Measurements from ENCODE around the gene TNRC6C.

DNA sequence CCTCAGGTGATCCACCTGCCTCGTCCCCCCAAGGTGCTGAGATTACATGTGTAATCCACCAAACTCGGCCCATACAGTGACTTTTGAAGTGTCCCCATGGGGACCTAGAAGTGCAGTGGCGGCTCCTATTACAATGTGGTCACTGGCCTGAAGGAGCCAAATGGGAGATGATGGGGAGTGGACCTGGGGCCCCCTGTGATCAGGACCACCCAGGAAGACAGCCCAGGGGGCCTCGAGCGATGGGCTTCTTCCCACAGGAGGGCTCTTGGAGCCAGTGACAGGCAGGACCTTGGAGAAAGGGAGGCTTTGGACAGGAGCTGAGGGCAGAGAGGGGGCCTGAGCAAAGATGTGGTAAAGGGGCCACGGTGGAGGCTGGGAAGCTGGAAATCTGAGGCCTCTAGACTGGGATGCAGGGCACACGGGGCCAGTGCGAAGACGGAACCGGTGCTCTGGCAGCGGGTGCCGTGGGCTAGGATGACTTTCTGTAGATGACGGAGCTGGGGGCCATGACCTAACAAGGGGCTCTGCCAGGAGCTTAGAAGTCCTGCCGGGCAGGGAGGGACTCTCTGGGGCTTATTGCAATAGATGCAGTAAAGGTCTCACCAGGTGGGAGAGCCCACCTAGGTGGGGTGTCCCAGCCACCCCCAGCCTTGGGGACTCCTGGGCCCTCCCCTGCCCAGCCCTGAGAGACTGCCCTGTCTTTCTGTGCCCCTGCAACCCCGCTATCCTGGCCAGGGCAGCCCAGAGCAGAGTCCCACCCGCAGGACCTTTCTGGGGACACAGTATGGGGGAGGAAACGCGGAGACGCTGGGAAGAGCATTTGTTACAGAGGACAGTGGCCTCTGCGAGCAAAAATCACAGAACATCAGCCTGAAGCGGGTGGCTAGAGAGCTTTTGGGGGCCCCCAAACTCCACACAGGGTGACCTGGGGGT is 185.0 kb downstream of the TNRC6C start:
- TF ChIP-seq, protein P1, sequence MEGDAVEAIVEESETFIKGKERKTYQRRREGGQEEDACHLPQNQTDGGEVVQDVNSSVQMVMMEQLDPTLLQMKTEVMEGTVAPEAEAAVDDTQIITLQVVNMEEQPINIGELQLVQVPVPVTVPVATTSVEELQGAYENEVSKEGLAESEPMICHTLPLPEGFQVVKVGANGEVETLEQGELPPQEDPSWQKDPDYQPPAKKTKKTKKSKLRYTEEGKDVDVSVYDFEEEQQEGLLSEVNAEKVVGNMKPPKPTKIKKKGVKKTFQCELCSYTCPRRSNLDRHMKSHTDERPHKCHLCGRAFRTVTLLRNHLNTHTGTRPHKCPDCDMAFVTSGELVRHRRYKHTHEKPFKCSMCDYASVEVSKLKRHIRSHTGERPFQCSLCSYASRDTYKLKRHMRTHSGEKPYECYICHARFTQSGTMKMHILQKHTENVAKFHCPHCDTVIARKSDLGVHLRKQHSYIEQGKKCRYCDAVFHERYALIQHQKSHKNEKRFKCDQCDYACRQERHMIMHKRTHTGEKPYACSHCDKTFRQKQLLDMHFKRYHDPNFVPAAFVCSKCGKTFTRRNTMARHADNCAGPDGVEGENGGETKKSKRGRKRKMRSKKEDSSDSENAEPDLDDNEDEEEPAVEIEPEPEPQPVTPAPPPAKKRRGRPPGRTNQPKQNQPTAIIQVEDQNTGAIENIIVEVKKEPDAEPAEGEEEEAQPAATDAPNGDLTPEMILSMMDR (conservative IDR thresholded peaks at IDR 0.05; ENCODE audit: low read depth in 2 of 2), result no peak
- no peak for TF ChIP-seq EZH2 (IDR thresholded peaks at IDR 0.05; ENCODE audit: low read depth, unreplicated experiment)
- TF ChIP-seq JUNB (IDR thresholded peaks at IDR 0.05; ENCODE audit: unreplicated experiment), result no peak
- TF ChIP-seq POLR2AphosphoS5 (IDR thresholded peaks at IDR 0.05; ENCODE audit: low read depth), result no peak
- no peak for TF ChIP-seq ZNF114 (CRISPR knock-in tag; IDR thresholded peaks at IDR 0.05)

Data from GM23338 (cell line).